ENCODE results near the gene IQCM. TPM values are rescaled to one million over a fixed set of nuclear protein-coding genes. Genes with fewer than 3 reads are reported as not detected.
"Not testable (repeated sequence)": the region's sequence is repeated elsewhere in the genome, so short reads cannot be mapped to it uniquely, and the experiment has no call there.

The IQCM gene
- total RNA-seq, 4 donors from 2014 or later, result 0.48 TPM; not detected in 3

- intact Hi-C loops (cut with DNase I; ENCODE audit: low total_unique reads), result no loop called here
- H3K9me3 ChIP-seq, result no peaks in the 10 kb centered on the region
- TF ChIP-seq POLR2A (IDR thresholded peaks at IDR 0.05) (no peak), CTCF (IDR thresholded peaks at IDR 0.05) (no peak)
- no peaks in the 10 kb centered on the region for H3K27me3 ChIP-seq
- DNase-seq, result no peak
- no peaks in the 10 kb centered on the region for H3K4me1 ChIP-seq
- no peak overlapping the region for H3K4me3 ChIP-seq
- no peaks in the 10 kb centered on the region for H3K36me3 ChIP-seq
- no peak overlapping the region for H3K27ac ChIP-seq
Measured at GRCh38 chr4:149511558-149512298, 303.9 kb downstream of the IQCM start.

- H3K4me3 ChIP-seq; H3K4me1 ChIP-seq; H3K36me3 ChIP-seq; H3K27ac ChIP-seq; intact Hi-C loops (cut with DNase I; ENCODE audit: low total_unique reads); DNase-seq; H3K27me3 ChIP-seq; H3K9me3 ChIP-seq: not testable (repeated sequence)
Measured at GRCh38 chr4:149507309-149507708, 308.3 kb downstream of the IQCM start.

DNA sequence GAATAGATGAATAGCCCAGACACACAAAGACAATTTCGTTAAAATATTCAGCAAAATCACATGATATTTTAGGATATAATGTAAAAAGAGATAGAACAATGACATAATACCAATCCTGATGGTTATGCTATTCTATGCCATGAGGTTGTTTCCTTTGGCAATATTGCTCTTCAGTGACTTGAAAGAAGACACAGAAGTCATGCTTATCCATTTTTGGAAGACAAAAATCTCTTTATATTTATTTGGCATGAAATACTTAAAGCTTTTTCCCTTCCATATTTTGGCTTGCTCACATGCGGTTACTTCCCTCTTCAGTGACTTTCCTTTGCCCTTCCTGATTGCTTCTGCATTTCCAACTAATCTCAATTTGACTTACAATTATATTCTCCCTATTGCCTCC lies 314.8 kb downstream of the IQCM start:
- intact Hi-C loops (cut with DNase I; ENCODE audit: low total_unique reads), result no loop called here
- no peak for DNase-seq
- TF ChIP-seq CTCF (IDR thresholded peaks at IDR 0.05), result no peak

GRCh38 chr4:149499726-149500125 lies 315.9 kb downstream of the IQCM start:
- no peak for DNase-seq
- no peak for TF ChIP-seq CTCF (IDR thresholded peaks at IDR 0.05)
- no peak for TF ChIP-seq POLR2A (IDR thresholded peaks at IDR 0.05)
- no peaks in the 10 kb centered on the region for H3K4me1 ChIP-seq
- no peak overlapping the region for H3K27ac ChIP-seq
- no peaks in the 10 kb centered on the region for H3K9me3 ChIP-seq
- H3K36me3 ChIP-seq, result no peaks in the 10 kb centered on the region
- no peak overlapping the region for H3K4me3 ChIP-seq
- intact Hi-C loops (cut with DNase I; ENCODE audit: low total_unique reads), result no loop called here
- H3K27me3 ChIP-seq, result no peaks in the 10 kb centered on the region

More for the DNA sequence above, 314.8 kb downstream of the IQCM start:
- Histone ChIP-seq H3K4me1 (no peaks in the 10 kb centered on the region), H3K27me3 (no peaks in the 10 kb centered on the region), H3K9me3 (no peaks in the 10 kb centered on the region), H3K27ac (no peak overlapping the region), H3K4me3 (no peak overlapping the region), H3K36me3 (no peaks in the 10 kb centered on the region)

- Histone ChIP-seq H3K27me3 (no peaks in the 10 kb centered on the region), H3K9me3 (no peaks in the 10 kb centered on the region), H3K4me1 (no peaks in the 10 kb centered on the region), H3K36me3 (no peaks in the 10 kb centered on the region), H3K27ac (no peak overlapping the region), H3K4me3 (no peak overlapping the region)
- DNase-seq, result no peak
- intact Hi-C loops (cut with DNase I; ENCODE audit: low total_unique reads), result no loop called here
- TF ChIP-seq CTCF (IDR thresholded peaks at IDR 0.05) (no peak), POLR2A (IDR thresholded peaks at IDR 0.05) (no peak)
Measured at GRCh38 chr4:149498246-149498645, 317.4 kb downstream of the IQCM start.

- intact Hi-C loops (cut with DNase I; ENCODE audit: low total_unique reads), result no loop called here
- H3K27ac ChIP-seq, result no peak overlapping the region
- no peaks in the 10 kb centered on the region for H3K27me3 ChIP-seq
- H3K4me3 ChIP-seq, result no peak overlapping the region
- no peak for DNase-seq
- no peaks in the 10 kb centered on the region for H3K36me3 ChIP-seq
- H3K4me1 ChIP-seq, result no peaks in the 10 kb centered on the region
- no peaks in the 10 kb centered on the region for H3K9me3 ChIP-seq
- TF ChIP-seq CTCF (IDR thresholded peaks at IDR 0.05) (no peak), POLR2A (IDR thresholded peaks at IDR 0.05) (no peak)
Measured at GRCh38 chr4:149493492-149493891, 322.2 kb downstream of the IQCM start.
